PC-9 (cell line): ENCODE measurements around the gene SEC62. TPM values are rescaled to one million over a fixed set of nuclear protein-coding genes. Genes with fewer than 3 reads are reported as not detected.
A peak's percentile ranks its signal among the peaks of the same experiment; 100 is the strongest.

Experiments
- BruUV-seq: library from RNA; stranded (reverse); fragments of 400-500 nt; replicated peaks from 2 replicates; lab custom pipeline; 2021; lab: Mats Ljungman, UMichigan
- CTCF ChIA-PET: fragments of 300-600 bp; sonication (Branson Sonifier 250); formaldehyde crosslinking; loops from one replicate; lab custom pipeline; 2022; ENCODE audit warnings: antibody characterized with exemption; lab: Charles Lee
- POLR2A ChIA-PET: fragments of 300-600 bp; sonication (Branson Sonifier 250); formaldehyde crosslinking; loops from one replicate; lab custom pipeline; 2022; ENCODE audit warnings: antibody characterized with exemption; ENCODE audit not compliant: unreplicated experiment; lab: Charles Lee
- DNase-seq, 2 experiments: peaks; one replicate each; pipeline versions ENCODE4 v3.0.0 to v3.0.0-alpha.2; 2015 to 2022; ENCODE audit warnings: mixed read lengths in 1 of 2
- H2AFZ ChIP-seq: fragments of 200-600 bp; sonication (generic); 2 replicates; pipeline ENCODE4 v1.8.1; 2017; ENCODE audit warnings: antibody characterized with exemption
- H3F3A ChIP-seq: fragments of 200-600 bp; sonication (generic); 2 replicates; pipeline ENCODE4 v1.8.1; 2017; ENCODE audit warnings: antibody characterized with exemption, mild to moderate bottlenecking, low read depth; ENCODE audit not compliant: insufficient read depth
- H3K27ac ChIP-seq: fragments of 200-600 bp; sonication (generic); 2 replicates; pipeline ENCODE4 v1.6.1; 2016; ENCODE audit warnings: mixed run types
- H3K27me3 ChIP-seq: fragments of 200-600 bp; sonication (generic); 2 replicates; pipeline ENCODE4 v1.6.1; 2016; ENCODE audit warnings: low read depth, mixed run types; ENCODE audit not compliant: insufficient read depth
- H3K36me3 ChIP-seq: fragments of 200-600 bp; sonication (generic); 2 replicates; pipeline ENCODE4 v1.6.1; 2016; ENCODE audit warnings: low read depth, mixed run types
- H3K4me1 ChIP-seq: fragments of 200-600 bp; sonication (generic); replicated peaks from 2 replicates; pipeline ENCODE4 v1.6.1; 2016; ENCODE audit warnings: mixed run types; ENCODE audit not compliant: insufficient read depth
- H3K4me2 ChIP-seq: fragments of 200-600 bp; sonication (generic); 2 replicates; pipeline ENCODE4 v1.6.1; 2017; ENCODE audit warnings: mixed run types
- H3K4me3 ChIP-seq: fragments of 200-600 bp; sonication (generic); 2 replicates; pipeline ENCODE4 v1.6.1; 2016; ENCODE audit warnings: mixed run types
- H3K79me2 ChIP-seq: fragments of 200-600 bp; sonication (generic); 2 replicates; pipeline ENCODE4 v1.6.1; 2017; ENCODE audit warnings: low read depth, mixed run types
- H3K9me2 ChIP-seq: fragments of 200-600 bp; sonication (generic); 2 replicates; pipeline ENCODE4 v1.8.1; 2017; ENCODE audit warnings: mild to moderate bottlenecking; ENCODE audit not compliant: insufficient read depth
- H3K9me3 ChIP-seq: fragments of 200-600 bp; sonication (generic); 2 replicates; pipeline ENCODE4 v1.8.1; 2016; ENCODE audit warnings: low read depth; ENCODE audit not compliant: insufficient read depth
- H4K20me1 ChIP-seq: fragments of 200-600 bp; sonication (generic); 2 replicates; pipeline ENCODE4 v1.8.1; 2017; ENCODE audit not compliant: insufficient read depth
- CTCF ChIP-seq: fragments of 200-600 bp; sonication (generic); conservative IDR thresholded peaks from 2 replicates; pipeline ENCODE4 v1.6.1; 2017; ENCODE audit warnings: mixed run types, antibody characterized with exemption, mild to moderate bottlenecking, moderate library complexity
- EZH2 ChIP-seq: fragments of 200-600 bp; sonication (generic); IDR thresholded peaks from 2 replicates; pipeline ENCODE4 v1.8.0; 2017; ENCODE audit warnings: antibody characterized with exemption, low read depth
- intact Hi-C: fragments of 100-400 bp; cut with micrococcal nuclease; formaldehyde crosslinking; loops from one replicate; pipeline ENCODE4 v1.10.0; 2022; ENCODE audit not compliant: unreplicated experiment
- total RNA-seq: library from RNA; stranded (reverse); gene quantifications from 2 replicates; pipeline ENCODE4 v1.2.3, GENCODE V29; 2021

The SEC62 gene
- total RNA-seq, 1 experiment from 2014 or later: 99.6 TPM

GRCh38 chr3:170044795-170045244, 78.2 kb downstream of the SEC62 start:
- intact Hi-C loops: loop anchor here (5.0 kb wide), 1 partner anchor 78 kb away; the partner anchor contains the start of gene SEC62
- BruUV-seq: no TSS peak
- no peak for TF ChIP-seq CTCF
- TF ChIP-seq EZH2: no peak

GRCh38 chr3:170046269-170047132, 79.9 kb downstream of the SEC62 start:
- POLR2A ChIA-PET: no interaction called here
- Histone ChIP-seq H3K36me3 (no peaks in the 10 kb centered on the region), H3K79me2 (peaks cover 44% of the 10 kb centered on the region), H3K4me3 (peak overlapping the region; percentile 28; the same call in 1 of the 2 replicates), H3K4me2 (peak overlapping the region; percentile 76), H2AFZ (peak overlapping the region; percentile 39; the same call in 1 of the 2 replicates), H3K27ac (peak overlapping the region; percentile 74), H3F3A (peaks cover 57% of the 10 kb centered on the region), H3K9me2 (no peaks in the 10 kb centered on the region), H3K4me1 (peaks cover 62% of the 10 kb centered on the region), H3K9me3 (no peaks in the 10 kb centered on the region), H3K27me3 (no peaks in the 10 kb centered on the region), H4K20me1 (no peaks in the 10 kb centered on the region)
- peak in 1 of 2 experiments; percentile 78 for DNase-seq
- no TSS peak for BruUV-seq
- CTCF ChIA-PET: no interaction called here
- TF ChIP-seq CTCF (no peak), EZH2 (no peak)
- intact Hi-C loops: loop anchor here (5.0 kb wide), 1 partner anchor 79 kb away; the partner anchor contains the start of gene SEC62

More at GRCh38 chr3:170044795-170045244, 78.2 kb downstream of the SEC62 start:
- Histone ChIP-seq H2AFZ (no peak overlapping the region), H4K20me1 (no peaks in the 10 kb centered on the region), H3K27ac (no peak overlapping the region), H3K9me3 (no peaks in the 10 kb centered on the region), H3K36me3 (no peaks in the 10 kb centered on the region), H3K4me3 (no peak overlapping the region), H3K4me2 (no peak overlapping the region), H3K4me1 (peaks cover 46% of the 10 kb centered on the region), H3K27me3 (no peaks in the 10 kb centered on the region), H3K79me2 (peaks cover 33% of the 10 kb centered on the region), H3K9me2 (no peaks in the 10 kb centered on the region), H3F3A (peaks cover 46% of the 10 kb centered on the region)
- DNase-seq: no peak
- ChIA-PET POLR2A (no interaction called here), CTCF (no interaction called here)

- H3K36me3 ChIP-seq: no peaks in the 10 kb centered on the region
- no TSS peak for BruUV-seq
- CTCF ChIA-PET: no interaction called here
- H4K20me1 ChIP-seq: no peaks in the 10 kb centered on the region
- TF ChIP-seq CTCF (no peak), EZH2 (no peak)
- no peak for DNase-seq
- H3K27me3 ChIP-seq: no peaks in the 10 kb centered on the region
- POLR2A ChIA-PET: no interaction called here
- H3K79me2 ChIP-seq: peaks cover 50% of the 10 kb centered on the region
- H3K9me2 ChIP-seq: no peaks in the 10 kb centered on the region
- H3F3A ChIP-seq: peaks cover 62% of the 10 kb centered on the region
- 0 out of 2 replicates have a peak overlapping the region, but pooled peaks have one; percentile 28 for H3K4me3 ChIP-seq
- intact Hi-C loops: loop anchor here (5.0 kb wide), 1 partner anchor 80 kb away; the partner anchor contains the start of gene SEC62
- peak overlapping the region; percentile 39; the same call in 1 of the 2 replicates for H2AFZ ChIP-seq
- peak overlapping the region; percentile 76 for H3K4me2 ChIP-seq
- peak overlapping the region; percentile 74 for H3K27ac ChIP-seq
- peaks cover 68% of the 10 kb centered on the region for H3K4me1 ChIP-seq
- H3K9me3 ChIP-seq: no peaks in the 10 kb centered on the region
Measured at GRCh38 chr3:170047133-170047404, 80.5 kb downstream of the SEC62 start.

Other genes starting within 250 kb of the SEC62 start
- gene TERC, start 201.7 kb upstream of the SEC62 start, total RNA-seq: 7.6 and 22.7 TPM in 2 replicates
- gene ACTRT3, start 197.2 kb upstream of the SEC62 start, total RNA-seq: 1.5 and 2.4 TPM in 2 replicates
- 13.7 and 18.2 TPM in 2 replicates for gene MYNN, start 193.4 kb upstream of the SEC62 start, total RNA-seq
- gene LRRIQ4, start 153.9 kb upstream of the SEC62 start, total RNA-seq: 1.3 TPM in 2 replicates
- gene LRRC34, start 153.9 kb upstream of the SEC62 start, total RNA-seq: 9.6 and 10.3 TPM in 2 replicates
- gene LRRC31, start 96.9 kb upstream of the SEC62 start, total RNA-seq: not detected in 2 replicates
- not detected in 2 replicates for gene SAMD7, start 55.2 kb upstream of the SEC62 start, total RNA-seq
- gene GPR160, start 71.2 kb downstream of the SEC62 start, total RNA-seq: 11.1 and 12.6 TPM in 2 replicates
- gene PHC3, start 214.9 kb downstream of the SEC62 start, total RNA-seq: 54.7 and 80.8 TPM in 2 replicates